Measurements from ENCODE around the gene SSH2.

SSH2 gene

GRCh38 chr17:29614349-29615047 is 315.5 kb downstream of the SSH2 start:
- TF ChIP-seq CTCF (IDR thresholded peaks at IDR 0.05; ENCODE audit: extremely low read depth, missing control alignments), result no peak
- DNase-seq (ENCODE audit: low spot score), result no peak

- DNase-seq (ENCODE audit: low spot score), result no peak
- TF ChIP-seq CTCF (IDR thresholded peaks at IDR 0.05; ENCODE audit: extremely low read depth, missing control alignments), result no peak
Measured at GRCh38 chr17:29613856-29614255, 316.2 kb downstream of the SSH2 start.

GRCh38 chr17:29613352-29613837 is 316.6 kb downstream of the SSH2 start:
- peak; percentile 91 for DNase-seq (ENCODE audit: low spot score)
- peak; percentile 94 for TF ChIP-seq CTCF (IDR thresholded peaks at IDR 0.05; ENCODE audit: extremely low read depth, missing control alignments)

GRCh38 chr17:29612404-29613280 is 317.4 kb downstream of the SSH2 start:
- TF ChIP-seq CTCF (IDR thresholded peaks at IDR 0.05; ENCODE audit: extremely low read depth, missing control alignments), result no peak
- peak; percentile 41 for DNase-seq (ENCODE audit: low spot score)

GRCh38 chr17:29612094-29612403 is 318.0 kb downstream of the SSH2 start:
- DNase-seq (ENCODE audit: low spot score), result no peak
- TF ChIP-seq CTCF (IDR thresholded peaks at IDR 0.05; ENCODE audit: extremely low read depth, missing control alignments), result no peak

GRCh38 chr17:29611351-29612093 is 318.5 kb downstream of the SSH2 start:
- TF ChIP-seq CTCF (IDR thresholded peaks at IDR 0.05; ENCODE audit: extremely low read depth, missing control alignments), result no peak
- DNase-seq (ENCODE audit: low spot score), result no peak

All from GM20000 (cell line).